AG09319 (cell line): ENCODE results near the gene NOCT.

Experiments
- DNase-seq: peaks from one replicate; pipeline ENCODE4 v3.0.0-alpha.2; 2010; ENCODE audit warnings: low read depth; ENCODE audit errors: extremely low read depth
- TF ChIP-seq, protein P1 (sequence below): IDR thresholded peaks from 2 replicates; pipeline ENCODE4 v1.5.1; 2011; ENCODE audit warnings: low read depth, mild to moderate bottlenecking, inconsistent platforms, low read length, moderate library complexity

NOCT gene

DNA sequence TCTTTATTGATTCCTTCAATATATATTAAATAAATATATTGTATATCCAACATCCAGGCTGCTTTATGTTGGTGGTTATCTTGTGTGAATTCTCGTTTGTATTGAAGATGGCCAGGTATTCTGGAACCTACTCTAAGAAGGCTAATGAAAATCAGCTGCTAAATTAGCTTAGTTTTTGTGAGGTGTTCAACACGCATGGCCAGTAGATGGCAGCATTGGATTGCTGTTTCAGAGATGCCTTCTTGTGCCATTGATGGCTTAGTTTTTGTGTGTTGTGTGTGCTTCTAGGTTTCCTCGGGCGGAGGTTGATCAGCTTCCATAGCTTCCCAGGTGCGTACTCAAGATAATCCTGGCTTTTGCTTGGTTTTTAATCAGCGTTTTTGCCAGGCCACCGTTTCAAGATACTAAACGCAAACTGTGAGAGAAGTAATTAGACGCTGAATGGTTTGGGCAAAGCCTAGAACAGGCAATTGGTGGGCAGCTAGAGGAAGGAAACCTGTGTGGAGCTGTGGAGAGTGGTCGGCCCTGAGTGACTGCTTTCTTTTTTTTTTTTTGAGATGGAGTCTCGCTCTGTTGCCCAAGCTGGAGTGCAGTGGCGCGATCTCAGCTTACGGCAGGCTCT is 15.1 kb downstream of the NOCT start:
- peak; percentile 66 for DNase-seq
- TF ChIP-seq, protein P1, sequence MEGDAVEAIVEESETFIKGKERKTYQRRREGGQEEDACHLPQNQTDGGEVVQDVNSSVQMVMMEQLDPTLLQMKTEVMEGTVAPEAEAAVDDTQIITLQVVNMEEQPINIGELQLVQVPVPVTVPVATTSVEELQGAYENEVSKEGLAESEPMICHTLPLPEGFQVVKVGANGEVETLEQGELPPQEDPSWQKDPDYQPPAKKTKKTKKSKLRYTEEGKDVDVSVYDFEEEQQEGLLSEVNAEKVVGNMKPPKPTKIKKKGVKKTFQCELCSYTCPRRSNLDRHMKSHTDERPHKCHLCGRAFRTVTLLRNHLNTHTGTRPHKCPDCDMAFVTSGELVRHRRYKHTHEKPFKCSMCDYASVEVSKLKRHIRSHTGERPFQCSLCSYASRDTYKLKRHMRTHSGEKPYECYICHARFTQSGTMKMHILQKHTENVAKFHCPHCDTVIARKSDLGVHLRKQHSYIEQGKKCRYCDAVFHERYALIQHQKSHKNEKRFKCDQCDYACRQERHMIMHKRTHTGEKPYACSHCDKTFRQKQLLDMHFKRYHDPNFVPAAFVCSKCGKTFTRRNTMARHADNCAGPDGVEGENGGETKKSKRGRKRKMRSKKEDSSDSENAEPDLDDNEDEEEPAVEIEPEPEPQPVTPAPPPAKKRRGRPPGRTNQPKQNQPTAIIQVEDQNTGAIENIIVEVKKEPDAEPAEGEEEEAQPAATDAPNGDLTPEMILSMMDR: peak; percentile 81

DNA sequence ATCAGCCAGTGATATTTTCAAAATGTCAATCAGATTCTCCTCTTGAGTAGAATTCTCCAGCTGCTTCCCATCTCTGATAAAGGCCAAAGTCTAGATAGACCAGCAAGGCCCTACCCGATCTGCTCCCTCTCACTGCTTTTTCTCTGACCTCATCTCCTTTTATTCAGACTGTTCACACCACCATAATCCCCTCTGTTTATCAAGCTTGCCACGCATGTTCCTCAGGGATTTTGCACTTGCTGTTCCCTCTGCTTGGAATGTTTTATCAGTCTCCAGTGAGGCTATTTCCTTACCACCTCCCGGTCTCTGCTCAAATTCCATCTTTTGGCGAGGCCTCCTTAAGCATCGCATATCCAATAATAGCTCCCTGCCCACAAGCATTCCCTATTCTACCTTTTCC is 20.1 kb downstream of the NOCT start:
- no peak for DNase-seq
- TF ChIP-seq, protein P1: no peak

DNA sequence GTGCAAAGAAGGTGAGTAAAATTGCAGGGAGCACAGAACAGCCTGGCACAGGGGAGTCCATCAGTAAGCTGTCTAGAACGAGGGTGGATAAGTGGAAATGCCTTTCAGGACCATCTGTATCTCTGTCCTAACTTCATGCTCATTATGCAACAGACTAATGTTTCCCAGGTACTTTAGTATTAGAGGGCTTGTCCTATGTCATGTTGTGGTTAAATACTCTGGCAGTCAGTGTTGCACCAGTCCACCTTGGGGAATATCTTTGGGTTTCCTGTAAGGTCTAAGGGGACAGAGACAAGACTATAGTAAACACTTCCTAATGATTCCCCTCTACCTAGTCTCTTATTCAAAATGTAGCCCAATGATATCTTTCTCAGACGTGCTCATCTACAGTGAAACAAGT is 21.3 kb downstream of the NOCT start:
- TF ChIP-seq, protein P1: no peak
- DNase-seq: no peak

DNA sequence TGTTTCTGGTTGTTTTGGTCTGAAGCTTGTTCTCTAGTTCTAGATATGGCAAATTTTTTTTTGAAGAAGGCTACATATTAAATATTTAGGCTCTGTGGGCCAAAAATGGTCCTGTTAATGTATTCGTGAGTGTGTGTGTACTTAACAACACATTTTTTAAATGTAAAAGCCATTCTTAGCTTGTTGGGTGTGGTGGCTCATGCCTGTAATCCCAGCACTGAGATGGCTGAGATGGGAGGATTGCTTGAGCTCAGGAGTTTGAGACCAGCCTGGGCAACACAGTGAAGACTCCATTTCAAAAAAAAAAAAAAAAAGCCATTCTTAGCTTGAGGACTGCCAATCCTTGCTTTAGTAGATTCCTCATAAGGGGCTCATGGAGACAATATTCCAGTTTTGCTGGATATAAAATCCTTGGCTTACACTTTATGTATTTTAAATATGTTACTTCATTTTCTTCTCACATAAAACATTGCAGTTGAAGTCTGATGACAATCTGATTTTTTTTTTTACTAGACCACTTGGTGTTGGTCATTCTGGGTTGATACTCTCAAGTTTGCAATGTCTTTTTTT is 23.4 kb downstream of the NOCT start:
- TF ChIP-seq, protein P1: no peak
- DNase-seq: no peak

DNA sequence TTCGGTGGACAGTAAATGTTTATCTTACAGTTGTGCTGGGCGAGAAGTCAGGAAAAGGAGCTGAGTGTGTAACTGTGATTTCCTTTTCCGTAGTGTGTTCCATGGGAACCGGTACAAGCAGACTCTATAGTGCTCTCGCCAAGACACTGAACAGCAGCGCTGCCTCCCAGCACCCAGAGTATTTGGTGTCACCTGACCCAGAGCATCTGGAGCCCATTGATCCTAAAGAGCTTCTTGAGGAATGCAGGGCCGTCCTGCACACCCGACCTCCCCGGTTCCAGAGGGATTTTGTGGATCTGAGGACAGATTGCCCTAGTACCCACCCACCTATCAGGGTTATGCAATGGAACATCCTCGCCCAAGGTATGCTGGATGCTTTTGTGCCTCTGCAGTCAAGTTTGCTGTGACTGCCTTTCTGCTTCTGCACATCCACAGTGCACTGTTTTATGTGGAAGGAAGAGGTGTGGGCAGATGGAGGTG is 27.4 kb downstream of the NOCT start:
- TF ChIP-seq, protein P1: no peak
- DNase-seq: no peak

DNA sequence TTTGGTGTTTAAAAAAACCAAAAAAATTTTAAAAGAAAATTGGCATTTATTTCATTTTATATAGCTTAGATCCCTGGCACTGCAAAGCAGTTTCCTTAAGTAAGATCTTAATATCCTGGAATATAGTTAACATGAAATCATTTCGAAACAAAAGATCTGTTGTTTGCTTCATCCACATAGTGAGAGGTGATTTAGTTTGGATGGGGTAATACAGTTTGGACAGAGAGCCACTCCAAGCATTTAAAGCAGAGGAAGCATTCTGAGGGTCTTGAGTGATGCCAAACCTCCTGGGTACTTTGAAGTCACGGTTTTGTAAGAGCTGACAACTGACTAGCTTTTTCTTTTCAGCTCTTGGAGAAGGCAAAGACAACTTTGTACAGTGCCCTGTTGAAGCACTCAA is 28.7 kb downstream of the NOCT start:
- TF ChIP-seq, protein P1: no peak
- DNase-seq: no peak

DNA sequence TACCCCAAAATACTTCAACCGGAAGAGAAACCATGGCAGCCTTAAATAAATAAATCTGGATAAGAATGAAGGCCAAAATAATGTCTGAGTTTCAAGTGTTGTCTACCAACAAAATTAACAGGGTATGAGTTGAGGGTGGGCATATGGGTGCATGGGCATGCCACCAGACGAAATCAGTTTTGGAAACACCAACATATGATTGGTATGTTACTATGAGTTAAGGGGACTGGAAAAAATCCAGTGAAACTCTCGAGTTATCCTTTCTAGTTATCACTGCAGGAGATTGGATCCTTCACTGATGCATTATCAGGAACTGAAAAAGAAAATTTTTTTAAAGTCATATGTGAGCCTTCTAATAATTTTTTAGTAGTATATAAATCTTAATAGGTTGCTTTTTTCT is 32.4 kb downstream of the NOCT start:
- no peak for DNase-seq
- TF ChIP-seq, protein P1: no peak
